HTR-8/SVneo (cell line): ENCODE data around the gene PEA15.
A peak's percentile ranks its signal among the peaks of the same experiment; 100 is the strongest.

Source experiments
- DNase-seq: peaks from one replicate; pipeline ENCODE4 v3.0.0; 2011; ENCODE audit warnings: low spot score, mixed read lengths; ENCODE audit not compliant: insufficient read length
- FAIRE-seq: peaks from 2 replicates; lab custom pipeline; 2011; peaks lifted over from hg19 to GRCh38; lab: Jason Lieb, UNC

The PEA15 gene, protein sequence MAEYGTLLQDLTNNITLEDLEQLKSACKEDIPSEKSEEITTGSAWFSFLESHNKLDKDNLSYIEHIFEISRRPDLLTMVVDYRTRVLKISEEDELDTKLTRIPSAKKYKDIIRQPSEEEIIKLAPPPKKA

DNA sequence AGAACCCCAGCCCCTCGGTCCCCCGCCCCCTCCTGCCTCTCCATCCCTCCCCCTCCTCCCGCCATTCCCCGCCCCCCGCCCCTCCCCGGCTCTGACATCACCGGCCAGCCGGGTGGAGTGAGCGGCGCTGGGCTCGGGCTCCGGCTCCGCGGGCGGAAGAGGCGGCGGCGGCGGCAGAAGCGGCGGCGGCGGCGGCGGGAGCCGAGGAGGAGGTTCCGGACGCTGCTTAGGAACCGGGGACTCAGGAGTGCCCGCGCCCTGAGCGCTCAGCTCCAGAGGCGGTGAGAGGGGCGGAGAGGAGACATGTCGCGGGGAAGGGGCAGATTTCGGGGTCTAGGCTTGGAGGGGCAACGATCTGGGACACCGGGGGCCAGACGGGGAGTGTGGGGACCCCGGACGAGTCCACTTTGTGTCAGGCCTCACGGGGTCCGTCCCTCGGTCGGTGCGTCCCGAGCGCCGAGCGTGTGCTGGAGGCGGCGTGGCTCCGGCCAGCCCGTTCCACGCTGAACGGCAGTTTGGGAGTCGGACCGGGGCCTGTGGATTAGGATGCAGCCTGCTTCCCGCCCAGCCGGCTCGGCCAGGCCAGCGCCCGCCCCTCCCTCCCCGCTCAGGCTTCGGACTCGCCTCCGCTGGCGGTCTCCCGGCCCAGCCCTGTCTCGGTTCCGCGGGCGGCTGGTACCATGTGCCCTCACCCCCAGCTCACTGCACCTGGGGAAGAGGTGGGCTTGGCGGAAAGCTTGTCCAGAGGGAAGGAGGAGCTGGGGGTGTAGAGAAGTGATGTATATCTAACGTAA lies at the start of gene PEA15:
PEA15 (plus strand) TSS at position 143 of the 794 bp plus-strand sequence. CDS start 6,161 bp downstream, outside the sequence.
- DNase-seq (peak; percentile 69), FAIRE-seq (no peak)

DNA sequence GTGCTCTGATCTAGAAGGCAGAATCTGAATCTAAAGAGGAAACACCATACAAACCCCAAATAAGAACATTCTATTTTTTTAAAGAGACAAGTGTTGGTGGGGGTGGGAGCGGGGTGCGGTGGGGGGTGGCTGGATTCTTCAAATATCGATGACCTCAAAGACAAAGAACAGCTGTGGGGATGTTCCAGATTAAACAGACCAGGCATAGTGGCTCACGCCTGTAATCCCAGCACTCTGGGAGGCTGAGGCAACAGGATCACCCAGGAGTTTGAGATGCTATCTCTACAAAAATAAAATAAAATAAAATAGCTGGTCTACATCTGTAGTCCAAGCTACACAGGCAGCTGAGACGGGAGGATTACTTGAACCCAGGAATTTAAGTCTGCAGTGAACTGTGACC lies 48.8 kb upstream of the PEA15 start:
- FAIRE-seq: no peak
- no peak for DNase-seq

DNA sequence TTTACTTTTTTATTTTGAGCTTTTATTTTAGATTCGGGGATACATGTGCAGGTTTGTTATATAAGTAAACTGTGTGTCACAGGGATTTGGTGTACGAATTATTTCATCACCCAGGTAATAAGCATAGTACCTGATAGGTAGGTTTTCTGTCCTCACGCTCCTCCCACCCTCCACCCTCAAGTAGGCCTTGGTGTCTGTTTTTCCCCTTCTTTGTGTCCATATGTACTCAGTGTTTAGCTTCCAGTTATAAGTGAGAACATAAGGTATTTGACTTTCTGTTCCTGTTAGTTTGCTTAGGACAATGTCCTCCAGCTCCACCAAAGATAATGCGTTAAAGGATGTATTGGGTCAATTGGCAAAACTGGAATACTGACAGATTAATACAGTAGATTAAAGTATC lies 48.0 kb upstream of the PEA15 start:
- no peak for DNase-seq
- no peak for FAIRE-seq

DNA sequence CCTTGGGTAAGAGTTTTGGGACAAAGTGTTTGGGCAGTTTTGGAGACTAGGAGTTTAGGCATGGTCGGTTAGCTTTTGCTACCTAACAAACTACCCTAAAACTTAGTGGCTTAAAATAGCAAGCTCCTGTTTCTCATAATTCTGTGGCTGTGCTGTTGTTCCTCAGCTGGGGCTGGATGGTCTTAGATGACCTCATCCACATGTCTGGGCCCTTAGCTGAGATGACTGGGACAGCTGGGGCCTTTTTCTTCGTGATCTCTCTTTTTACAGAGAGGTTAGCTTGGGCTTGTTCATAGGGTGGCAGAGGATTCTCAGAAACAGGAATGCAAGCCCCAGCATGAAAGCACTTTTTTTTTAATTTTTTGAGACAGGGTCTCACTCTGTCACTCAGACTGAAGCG lies 47.2 kb upstream of the PEA15 start:
- DNase-seq (no peak), FAIRE-seq (no peak)

DNA sequence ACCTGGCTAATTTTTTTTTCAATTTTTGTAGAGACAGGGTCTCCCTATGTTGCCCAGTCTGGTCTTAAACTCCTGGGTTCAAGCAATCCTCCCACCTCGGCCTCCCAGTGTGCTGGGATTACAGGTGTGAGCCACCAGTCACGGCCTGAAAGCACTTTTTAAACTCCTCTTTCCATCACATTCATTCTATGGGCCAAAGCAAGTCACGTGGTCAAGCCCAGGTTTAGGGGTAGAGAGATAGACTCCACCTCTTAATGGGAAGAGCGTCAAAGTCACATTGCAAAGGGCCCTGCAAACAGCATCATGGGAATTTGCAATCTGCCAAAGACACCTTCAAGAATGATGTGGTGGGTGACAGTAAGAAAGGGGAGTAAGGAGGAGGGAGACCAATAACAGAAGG lies 46.6 kb upstream of the PEA15 start:
- DNase-seq (no peak), FAIRE-seq (no peak)

DNA sequence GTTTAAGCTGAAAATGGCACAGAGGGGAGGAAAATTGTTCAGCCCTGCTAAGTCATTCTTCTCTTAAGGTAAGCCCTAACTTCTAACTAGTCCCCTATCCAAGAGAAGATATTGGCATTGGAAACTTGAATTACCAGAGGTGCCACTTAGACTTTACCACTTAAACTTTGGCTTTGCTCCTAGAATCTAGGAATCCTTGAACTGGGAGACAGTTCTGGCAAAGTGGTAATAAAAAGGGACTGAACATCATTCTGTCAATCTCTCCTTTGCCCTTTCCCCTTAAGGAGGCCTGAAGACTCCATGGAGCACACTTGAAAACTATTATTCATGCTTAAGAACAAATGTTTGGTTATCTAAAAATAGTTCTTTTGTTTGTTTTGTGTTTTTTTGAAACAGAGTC lies 45.3 kb upstream of the PEA15 start:
- FAIRE-seq: no peak
- no peak for DNase-seq

DNA sequence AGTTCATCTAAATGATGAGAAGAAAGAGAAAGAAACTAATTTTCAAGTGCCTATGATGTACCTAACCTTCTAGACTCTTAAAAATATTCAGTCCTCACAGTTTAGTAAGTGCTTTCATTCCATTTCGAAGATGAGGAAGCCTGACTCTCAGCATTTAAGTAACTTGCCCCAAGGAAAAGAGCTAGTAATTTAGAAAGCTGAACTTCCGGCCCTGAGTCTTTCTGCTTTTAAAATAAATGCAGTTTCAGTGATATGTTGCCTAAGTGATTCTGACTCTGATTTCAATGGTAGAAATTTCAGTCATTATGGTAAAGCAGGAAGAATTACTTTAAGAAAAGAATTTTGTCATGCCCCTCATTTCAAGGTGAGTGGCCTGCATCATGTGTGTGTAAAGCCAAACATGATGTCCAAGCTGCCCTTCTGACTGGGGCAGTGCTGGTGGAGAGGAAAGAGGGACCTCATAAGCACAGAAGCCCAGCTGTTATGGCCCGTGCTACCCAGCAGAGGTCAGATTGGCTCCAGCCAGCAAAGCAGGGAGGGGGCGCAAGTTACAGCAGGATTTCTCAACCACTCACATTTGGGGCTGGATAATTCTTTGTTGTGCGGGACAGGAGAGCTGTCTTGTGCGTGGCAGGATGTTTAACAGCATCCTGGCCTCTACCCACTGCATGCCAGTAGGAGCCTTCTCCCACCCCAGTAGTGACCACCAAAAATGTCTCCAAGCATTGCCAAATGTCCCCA lies 43.0 kb upstream of the PEA15 start:
- no peak for DNase-seq
- no peak for FAIRE-seq

DNA sequence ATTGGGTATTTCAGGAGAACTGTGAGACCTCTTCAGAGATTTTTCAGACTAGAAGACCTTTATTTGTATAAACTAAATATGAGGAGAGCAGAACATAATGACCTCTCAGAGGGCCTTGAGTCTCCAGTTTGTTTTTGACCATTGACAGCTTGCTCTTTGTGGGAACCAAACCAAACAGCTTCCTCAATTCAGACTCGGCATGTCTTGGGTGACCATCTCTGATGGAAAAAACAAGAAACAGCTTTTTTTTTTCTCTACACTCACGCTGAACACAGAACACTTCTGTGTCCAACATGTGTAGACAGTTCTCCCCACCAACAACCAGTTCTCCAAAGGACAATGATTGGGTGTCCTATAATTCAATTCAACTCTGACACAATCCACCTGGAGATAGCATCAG lies 42.3 kb upstream of the PEA15 start:
- FAIRE-seq (no peak), DNase-seq (no peak)

DNA sequence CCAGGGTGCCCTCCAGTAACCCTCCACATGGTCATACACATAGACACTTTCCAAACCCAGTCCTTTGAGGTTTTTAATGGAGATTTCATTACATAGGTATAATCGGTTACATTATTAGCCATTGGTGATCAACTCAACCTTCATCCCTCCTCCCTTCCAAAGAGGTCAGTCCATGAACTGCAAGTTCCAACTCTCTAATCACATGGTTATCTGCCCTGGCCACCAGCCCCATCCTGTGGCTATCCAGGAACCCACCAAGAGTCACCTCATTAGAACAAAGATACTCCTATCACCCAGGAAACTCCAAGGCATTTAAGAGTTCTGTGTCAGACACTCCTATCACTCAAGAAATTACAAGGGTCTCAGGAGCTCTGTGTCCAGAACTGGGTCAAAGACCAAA lies 41.6 kb upstream of the PEA15 start:
- DNase-seq (no peak), FAIRE-seq (no peak)

DNA sequence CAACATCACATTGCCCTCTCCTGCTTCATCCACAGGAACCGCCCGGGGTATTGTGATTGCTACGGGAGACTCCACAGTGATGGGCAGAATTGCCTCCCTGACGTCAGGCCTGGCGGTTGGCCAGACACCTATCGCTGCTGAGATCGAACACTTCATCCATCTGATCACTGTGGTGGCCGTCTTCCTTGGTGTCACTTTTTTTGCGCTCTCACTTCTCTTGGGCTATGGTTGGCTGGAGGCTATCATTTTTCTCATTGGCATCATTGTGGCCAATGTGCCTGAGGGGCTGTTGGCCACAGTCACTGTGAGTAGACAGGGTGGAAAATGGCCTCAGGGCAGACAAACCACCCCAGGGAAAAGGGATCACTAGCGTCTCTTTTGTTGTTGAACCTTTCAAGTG lies 41.1 kb upstream of the PEA15 start:
- no peak for DNase-seq
- FAIRE-seq: no peak

DNA sequence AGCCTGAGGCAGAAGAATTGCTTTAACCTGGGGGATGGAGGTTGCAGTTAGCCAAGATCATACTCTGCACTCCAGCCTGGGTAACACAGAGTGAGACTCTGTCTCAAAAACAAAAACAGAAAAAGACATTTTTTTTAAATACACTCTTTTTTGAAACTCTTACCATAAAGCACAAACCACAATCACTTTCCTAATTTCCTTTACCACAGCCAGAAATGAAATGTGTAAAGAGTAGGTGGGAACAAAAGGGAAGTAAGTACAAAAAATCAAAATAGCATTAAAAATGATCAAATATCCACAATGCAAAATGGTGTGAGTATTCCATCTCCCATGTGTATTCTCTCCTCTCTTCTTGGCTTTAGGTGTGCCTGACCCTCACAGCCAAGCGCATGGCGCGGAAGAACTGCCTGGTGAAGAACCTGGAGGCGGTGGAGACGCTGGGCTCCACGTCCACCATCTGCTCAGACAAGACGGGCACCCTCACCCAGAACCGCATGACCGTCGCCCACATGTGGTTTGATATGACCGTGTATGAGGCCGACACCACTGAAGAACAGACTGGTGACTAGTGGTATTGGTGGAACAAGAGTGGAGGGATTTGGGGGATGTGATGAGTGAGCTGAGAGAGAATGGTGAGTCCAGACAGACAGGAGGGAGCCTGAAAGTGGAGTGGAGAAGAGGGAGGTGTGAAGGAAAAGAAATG lies 38.9 kb upstream of the PEA15 start:
- FAIRE-seq (no peak), DNase-seq (no peak)

DNA sequence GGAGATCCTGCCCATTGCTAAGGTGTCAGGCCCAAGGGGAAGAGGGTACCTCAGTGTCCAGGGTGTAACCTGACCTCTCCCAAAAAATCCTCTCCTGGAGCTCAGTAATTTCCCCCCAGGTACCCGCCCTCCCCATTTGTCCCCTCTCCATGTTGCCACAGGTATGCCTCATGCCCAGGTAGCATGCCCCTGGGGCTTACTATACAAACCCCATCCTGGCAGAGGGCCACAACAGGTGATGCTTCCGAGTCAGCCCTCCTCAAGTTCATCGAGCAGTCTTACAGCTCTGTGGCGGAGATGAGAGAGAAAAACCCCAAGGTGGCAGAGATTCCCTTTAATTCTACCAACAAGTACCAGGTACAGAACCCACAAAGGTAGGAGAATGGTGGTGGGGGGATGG lies 38.1 kb upstream of the PEA15 start:
- DNase-seq (no peak), FAIRE-seq (no peak)

DNA sequence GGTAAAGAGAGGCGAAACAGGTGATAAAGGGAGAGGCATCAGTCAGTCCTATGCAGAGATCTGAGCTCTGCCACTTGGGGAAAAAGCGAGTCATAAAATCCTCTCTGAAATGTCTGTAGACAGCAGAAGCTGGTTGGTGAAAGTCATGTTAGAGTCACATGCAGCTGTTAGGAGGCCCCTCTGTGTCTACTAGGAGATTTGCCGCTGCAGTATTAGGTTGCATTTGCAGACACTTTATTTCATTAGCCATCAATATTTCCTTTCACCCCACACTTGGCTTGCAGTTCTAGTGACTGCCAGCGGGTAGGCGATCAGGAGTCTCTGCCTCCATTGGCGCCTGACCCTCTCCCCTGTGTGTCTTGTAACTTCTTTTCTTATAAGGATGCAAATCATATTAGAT lies 37.6 kb upstream of the PEA15 start:
- DNase-seq: no peak
- FAIRE-seq: no peak

DNA sequence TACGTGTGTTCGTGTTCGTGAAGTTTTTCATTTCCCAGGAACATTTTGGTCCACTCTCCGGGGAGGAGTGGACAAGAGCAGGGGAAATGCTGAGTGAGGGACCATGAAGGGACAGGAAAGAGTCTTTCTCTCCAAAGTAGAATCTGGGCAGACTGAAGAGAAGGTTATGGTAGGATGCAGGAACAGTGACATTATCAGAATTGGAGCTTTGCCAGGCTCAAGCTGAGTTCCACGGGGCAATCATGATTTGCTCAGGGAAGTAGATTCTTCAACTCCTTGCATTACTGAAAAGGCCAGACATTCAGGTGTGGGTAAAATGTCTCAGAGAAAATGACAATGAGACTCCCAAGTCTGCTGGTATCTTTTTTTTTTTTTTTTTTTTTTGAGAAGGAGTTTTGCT lies 37.2 kb upstream of the PEA15 start:
- FAIRE-seq (no peak), DNase-seq (no peak)

DNA sequence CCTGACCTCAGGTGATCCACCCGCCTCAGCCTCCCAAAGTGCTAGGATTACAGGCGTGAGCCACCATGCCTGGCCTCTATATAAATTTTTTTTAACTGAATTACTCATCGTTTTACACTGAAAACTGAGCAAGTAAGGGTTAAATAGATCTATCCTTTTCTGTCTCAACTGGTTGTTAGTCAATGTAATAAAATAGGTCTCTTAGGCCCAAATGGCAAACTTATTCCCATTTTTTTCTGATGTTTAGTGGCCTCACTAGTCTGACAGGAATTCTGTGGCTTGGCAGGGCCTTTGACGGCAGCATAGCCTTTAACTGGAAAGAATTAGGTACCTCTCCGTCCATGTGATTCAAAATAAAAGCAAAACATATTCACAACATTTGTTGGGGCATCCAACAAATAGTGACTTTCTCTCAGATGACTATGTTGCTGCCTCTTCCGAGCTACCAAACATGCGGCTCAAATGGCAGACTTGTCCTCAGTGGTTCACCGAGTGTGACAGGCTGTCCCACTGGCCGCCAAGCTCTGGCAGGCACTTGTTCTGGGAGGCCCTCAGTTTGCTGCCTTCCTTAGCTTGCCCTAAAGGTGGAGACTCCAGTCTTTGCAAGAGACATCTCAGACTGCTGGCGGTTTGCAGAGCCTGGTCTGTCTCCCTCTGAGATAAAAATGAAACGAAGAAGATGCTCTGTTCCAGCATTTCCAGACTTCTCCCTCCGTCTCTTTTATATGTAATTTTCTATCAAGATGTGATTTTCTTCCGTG lies 36.4 kb upstream of the PEA15 start:
- FAIRE-seq (no peak), DNase-seq (no peak)

DNA sequence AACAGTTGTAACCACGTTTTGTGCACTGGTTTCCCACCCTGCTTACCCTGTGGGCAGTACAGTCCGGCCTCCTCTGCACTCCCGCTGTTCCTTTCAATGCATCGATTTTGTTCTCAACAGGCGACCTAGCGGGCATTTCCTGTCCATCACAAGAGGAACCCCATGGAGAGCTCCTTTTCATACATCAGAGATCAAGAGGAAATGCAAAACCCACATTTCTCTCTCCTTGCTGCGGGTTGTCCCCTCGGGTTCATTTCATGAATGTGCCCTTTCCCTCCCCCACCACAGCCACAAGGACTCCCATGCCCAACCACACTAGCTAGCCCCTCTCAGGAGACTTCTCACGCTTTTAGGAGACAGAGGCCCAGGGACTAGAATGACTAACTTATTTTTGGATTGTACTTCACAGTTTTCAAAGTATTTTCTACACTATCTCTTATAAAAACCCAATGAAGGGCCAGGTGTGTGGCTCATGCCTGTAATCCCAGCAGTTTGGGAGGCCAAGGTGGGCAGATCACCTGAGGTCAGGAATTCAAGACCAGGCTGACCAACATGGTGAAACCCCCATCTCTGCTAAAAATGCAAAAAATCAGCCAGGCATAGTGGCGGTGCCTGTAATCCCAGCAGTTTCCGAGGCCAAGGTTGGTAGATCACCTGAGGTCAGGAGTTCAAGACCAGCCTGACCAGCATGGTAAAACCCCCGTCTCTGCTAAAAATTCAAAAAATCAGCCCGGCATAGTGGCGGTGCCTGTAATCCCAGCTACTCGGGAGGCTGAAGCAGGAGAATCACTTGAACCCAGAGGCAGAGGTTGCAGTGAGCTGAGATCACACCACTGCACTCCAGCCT lies 35.4 kb upstream of the PEA15 start:
- no peak for FAIRE-seq
- no peak for DNase-seq

DNA sequence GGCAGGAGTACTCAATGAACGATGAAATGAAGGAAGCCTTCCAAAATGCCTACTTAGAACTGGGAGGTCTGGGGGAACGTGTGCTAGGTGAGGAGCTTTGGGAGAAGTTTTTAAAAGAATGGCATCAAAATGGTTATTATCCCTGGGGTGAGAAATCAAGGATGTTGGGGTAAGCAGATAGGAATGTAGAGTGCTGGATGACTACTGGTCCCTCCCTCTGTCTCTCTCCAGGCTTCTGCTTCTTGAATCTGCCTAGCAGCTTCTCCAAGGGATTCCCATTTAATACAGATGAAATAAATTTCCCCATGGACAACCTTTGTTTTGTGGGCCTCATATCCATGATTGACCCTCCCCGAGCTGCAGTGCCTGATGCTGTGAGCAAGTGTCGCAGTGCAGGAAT lies 33.8 kb upstream of the PEA15 start:
- no peak for FAIRE-seq
- no peak for DNase-seq

DNA sequence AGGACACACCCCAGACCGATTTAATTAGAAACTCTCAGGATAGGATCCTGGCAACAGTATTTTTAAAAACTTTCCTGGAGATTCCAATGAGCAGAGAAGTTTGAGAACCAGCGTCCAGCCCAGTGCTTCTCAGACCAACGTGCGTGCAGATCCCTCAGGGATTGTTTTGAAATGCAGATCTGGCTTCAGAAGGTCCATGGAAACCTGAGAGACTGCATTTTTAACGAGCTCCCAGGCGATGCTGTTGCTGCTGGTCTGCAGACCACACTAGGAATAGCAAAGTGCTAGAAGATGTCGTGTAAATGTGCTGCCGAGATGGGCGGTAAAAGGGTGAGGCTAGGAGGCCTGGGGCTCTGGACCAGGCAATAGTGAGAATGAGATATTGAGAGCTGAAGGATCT lies 33.2 kb upstream of the PEA15 start:
- DNase-seq (no peak), FAIRE-seq (no peak)

DNA sequence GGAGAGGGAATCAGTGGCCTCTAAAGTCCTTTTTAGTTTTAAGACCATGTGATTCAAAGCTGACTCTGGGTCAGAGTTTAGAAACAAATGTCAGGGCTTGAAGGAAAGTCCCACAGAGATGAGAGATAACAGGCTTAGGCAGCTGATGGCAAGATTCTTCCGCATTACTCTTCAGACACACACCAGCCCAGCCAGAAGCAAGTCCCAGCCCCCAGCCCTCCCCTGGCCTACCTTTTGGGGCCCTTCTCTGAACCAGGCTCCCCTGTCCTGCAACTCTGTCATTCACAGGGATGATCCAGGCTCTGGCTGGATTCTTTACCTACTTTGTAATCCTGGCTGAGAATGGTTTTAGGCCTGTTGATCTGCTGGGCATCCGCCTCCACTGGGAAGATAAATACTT lies 28.0 kb upstream of the PEA15 start:
- FAIRE-seq (no peak), DNase-seq (no peak)
